HEK293T (cell line): ENCODE results near the gene GRK1.

Source experiments
- CTCF ChIA-PET: fragments of 350-600 bp; formaldehyde crosslinking; extraction: SDS; loops from one replicate; lab custom pipeline; 2021; ENCODE audit warnings: antibody characterized with exemption, inconsistent platforms; lab: Yijun Ruan, JAX
- POLR2A ChIA-PET: fragments of 350-600 bp; formaldehyde crosslinking; extraction: SDS; loops from one replicate; lab custom pipeline; 2020; ENCODE audit warnings: antibody characterized with exemption, inconsistent platforms; lab: Yijun Ruan, JAX
- DNase-seq: peaks from one replicate; pipeline ENCODE4 v3.0.0; 2012; ENCODE audit warnings: mixed read lengths; ENCODE audit errors: extremely low spot score
- ARNT ChIP-seq: fragments of 450-650 bp; IDR thresholded peaks from 2 replicates; pipeline ENCODE4 v1.6.1; 2017; ENCODE audit warnings: mild to moderate bottlenecking
- BHLHE40 ChIP-seq: fragments of 450-650 bp; IDR thresholded peaks from 2 replicates; pipeline ENCODE4 v1.6.1; 2016; ENCODE audit warnings: mild to moderate bottlenecking, moderate library complexity, borderline replicate concordance
- CTBP1 ChIP-seq: fragments of 450-650 bp; IDR thresholded peaks from 2 replicates; pipeline ENCODE4 v1.6.1; 2016; ENCODE audit warnings: borderline replicate concordance
- ELF4 ChIP-seq: fragments of 450-650 bp; IDR thresholded peaks from 2 replicates; pipeline ENCODE4 v1.6.1; 2017; ENCODE audit warnings: antibody characterized with exemption
- FOXA1 ChIP-seq: fragments of 450-650 bp; IDR thresholded peaks from 2 replicates; pipeline ENCODE4 v1.6.1; 2016; ENCODE audit warnings: mild to moderate bottlenecking
- FOXK2 ChIP-seq: fragments of 450-650 bp; IDR thresholded peaks from 2 replicates; pipeline ENCODE4 v1.6.1; 2016; ENCODE audit warnings: mild to moderate bottlenecking
- FOXM1 ChIP-seq: fragments of 450-650 bp; IDR thresholded peaks from 2 replicates; pipeline ENCODE4 v1.6.1; 2017; ENCODE audit warnings: mild to moderate bottlenecking, borderline replicate concordance
- HDGF ChIP-seq: fragments of 450-650 bp; IDR thresholded peaks from 2 replicates; pipeline ENCODE4 v1.6.1; 2017; ENCODE audit warnings: antibody characterized with exemption, borderline replicate concordance
- L3MBTL2 ChIP-seq: fragments of 450-650 bp; conservative IDR thresholded peaks from 2 replicates; pipeline ENCODE4 v1.6.1; 2016; ENCODE audit warnings: mild to moderate bottlenecking
- LEF1 ChIP-seq: fragments of 450-650 bp; IDR thresholded peaks from 2 replicates; pipeline ENCODE4 v1.6.1; 2017; ENCODE audit warnings: mild to moderate bottlenecking, borderline replicate concordance
- NFRKB ChIP-seq: fragments of 450-650 bp; IDR thresholded peaks from 2 replicates; pipeline ENCODE4 v1.6.1; 2016; ENCODE audit warnings: mild to moderate bottlenecking, moderate library complexity
- SP1 ChIP-seq: fragments of 450-650 bp; IDR thresholded peaks from 2 replicates; pipeline ENCODE4 v1.6.1; 2017
- SUZ12 ChIP-seq: fragments of 450-650 bp; IDR thresholded peaks from 2 replicates; pipeline ENCODE4 v1.6.1; 2016; ENCODE audit warnings: mild to moderate bottlenecking
- TARDBP ChIP-seq: fragments of 450-650 bp; IDR thresholded peaks from 2 replicates; pipeline ENCODE4 v1.6.1; 2016
- ZNF384 ChIP-seq: fragments of 450-650 bp; IDR thresholded peaks from 2 replicates; pipeline ENCODE4 v1.6.1; 2016
- TF ChIP-seq, protein P1 (sequence below): fragments of 450-650 bp; IDR thresholded peaks from 2 replicates; pipeline ENCODE4 v1.6.1; 2016

Gene GRK1

GRCh38 chr13:113664751-113665596, 2.0 kb upstream of the GRK1 start:
- no peak for TF ChIP-seq ELF4
- no peak for TF ChIP-seq FOXM1
- TF ChIP-seq FOXA1: no peak
- TF ChIP-seq SP1: no peak
- no peak for TF ChIP-seq CTBP1
- no peak for TF ChIP-seq ZNF384
- TF ChIP-seq BHLHE40: no peak
- no peak for TF ChIP-seq HDGF
- TF ChIP-seq NFRKB: no peak
- no peak for TF ChIP-seq LEF1
- no peak for TF ChIP-seq TARDBP
- no peak for TF ChIP-seq FOXK2
- TF ChIP-seq ARNT: no peak
- TF ChIP-seq L3MBTL2: no peak
- TF ChIP-seq, protein P1, sequence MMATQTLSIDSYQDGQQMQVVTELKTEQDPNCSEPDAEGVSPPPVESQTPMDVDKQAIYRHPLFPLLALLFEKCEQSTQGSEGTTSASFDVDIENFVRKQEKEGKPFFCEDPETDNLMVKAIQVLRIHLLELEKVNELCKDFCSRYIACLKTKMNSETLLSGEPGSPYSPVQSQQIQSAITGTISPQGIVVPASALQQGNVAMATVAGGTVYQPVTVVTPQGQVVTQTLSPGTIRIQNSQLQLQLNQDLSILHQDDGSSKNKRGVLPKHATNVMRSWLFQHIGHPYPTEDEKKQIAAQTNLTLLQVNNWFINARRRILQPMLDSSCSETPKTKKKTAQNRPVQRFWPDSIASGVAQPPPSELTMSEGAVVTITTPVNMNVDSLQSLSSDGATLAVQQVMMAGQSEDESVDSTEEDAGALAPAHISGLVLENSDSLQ: no peak
- no peak for TF ChIP-seq SUZ12
- ChIA-PET POLR2A (no interaction called here), CTCF (no interaction called here)
- no peak for DNase-seq

DNA sequence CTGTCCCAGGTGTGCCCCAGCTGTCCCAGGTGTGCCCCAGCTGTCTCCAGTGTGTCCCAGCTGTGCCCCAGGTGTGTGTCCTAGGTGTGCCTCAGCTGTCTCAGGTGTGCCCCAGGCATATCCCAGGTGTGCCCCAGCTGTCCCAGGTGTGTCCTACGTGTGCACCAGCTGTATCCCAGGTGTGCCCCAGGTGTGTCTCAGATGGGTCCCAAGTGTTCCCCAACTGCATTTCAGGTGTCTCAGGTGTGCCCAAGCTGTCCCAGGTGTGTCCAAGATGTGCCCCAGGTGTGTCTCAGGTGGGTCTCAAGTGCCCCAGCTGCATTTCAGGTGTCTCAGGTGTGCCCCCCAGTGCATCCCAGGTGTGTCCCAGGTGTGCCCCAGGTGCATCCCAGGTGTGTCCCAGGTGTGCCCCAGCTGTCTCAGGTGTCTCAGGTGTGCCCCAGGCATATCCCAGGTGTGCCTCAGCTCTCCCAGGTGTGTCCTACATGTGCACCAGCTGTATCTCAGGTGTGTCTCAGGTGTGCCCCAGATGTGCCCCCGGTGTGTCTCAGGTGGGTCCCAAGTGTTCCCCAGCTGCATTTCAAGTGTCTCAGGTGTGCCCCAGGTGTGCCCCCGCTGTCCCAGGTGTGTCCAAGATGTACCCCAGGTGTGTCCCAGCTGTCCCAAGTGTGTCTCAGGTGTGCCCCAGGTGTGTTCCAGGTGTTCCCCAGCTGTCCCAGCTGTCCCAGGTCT, 1.3 kb upstream of the GRK1 start:
- ChIA-PET POLR2A (no interaction called here), CTCF (no interaction called here)
- no peak for DNase-seq
- no peak for TF ChIP-seq FOXK2
- no peak for TF ChIP-seq NFRKB
- peak; percentile 47; the same call in 1 of the 2 replicates for TF ChIP-seq CTBP1

DNA sequence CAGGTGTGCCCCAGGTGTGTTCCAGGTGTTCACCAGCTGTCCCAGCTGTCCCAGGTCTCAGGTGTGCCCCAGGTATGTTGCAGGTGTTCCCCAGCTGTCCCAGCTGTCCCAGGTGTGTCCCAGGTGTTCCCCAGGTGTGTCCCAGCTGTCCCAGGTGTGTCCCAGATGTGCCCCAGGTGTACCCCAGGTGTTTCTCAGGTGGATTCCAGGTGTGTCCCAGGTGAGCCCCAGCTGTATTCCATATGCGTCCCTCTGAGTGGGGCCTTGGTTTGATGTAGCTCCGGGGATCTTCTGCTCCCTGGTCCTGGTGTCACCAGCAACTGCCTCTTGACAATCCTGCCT, 719 bp upstream of the GRK1 start:
- ChIA-PET POLR2A (no interaction called here), CTCF (no interaction called here)
- no peak for DNase-seq
- TF ChIP-seq ELF4 (no peak), NFRKB (no peak), SUZ12 (no peak), FOXK2 (no peak), FOXM1 (no peak), TARDBP (no peak), ZNF384 (no peak)

DNA sequence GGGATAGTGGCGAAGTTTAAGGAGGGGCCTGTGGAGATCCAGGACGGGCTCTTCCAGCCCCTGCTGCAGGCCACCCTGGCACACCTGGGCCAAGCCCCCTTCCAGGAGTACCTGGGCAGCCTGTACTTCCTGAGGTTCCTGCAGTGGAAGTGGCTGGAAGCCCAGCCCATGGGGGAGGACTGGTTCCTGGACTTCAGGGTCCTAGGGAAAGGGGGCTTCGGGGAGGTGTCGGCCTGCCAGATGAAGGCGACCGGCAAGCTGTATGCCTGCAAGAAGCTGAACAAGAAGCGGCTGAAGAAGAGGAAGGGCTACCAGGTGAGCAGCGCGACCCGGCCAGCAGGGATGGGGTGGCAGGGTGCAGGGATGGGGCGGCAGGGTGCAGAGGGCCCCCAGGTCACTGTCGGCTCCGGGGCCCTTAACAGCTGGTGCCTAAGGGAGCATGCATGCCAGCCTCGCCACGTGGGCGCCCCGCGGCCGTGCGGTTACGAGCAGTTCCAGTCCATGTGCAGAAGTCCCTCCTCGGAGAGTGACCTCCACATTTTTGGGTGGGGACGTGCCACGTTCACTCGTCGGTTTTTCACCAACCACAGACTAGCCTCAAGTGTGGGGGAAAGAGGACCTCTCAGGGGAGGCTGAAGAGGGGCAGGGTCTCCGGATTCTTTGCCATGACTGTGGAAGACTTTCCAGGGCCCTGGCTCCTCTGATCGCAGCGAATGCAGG, 912 bp downstream of the GRK1 start:
- CTCF ChIA-PET: no interaction called here
- POLR2A ChIA-PET: no interaction called here
- no peak for DNase-seq
- TF ChIP-seq ARNT (no peak), ZNF384 (no peak), FOXA1 (no peak), SP1 (no peak), NFRKB (no peak), SUZ12 (no peak), BHLHE40 (no peak)

DNA sequence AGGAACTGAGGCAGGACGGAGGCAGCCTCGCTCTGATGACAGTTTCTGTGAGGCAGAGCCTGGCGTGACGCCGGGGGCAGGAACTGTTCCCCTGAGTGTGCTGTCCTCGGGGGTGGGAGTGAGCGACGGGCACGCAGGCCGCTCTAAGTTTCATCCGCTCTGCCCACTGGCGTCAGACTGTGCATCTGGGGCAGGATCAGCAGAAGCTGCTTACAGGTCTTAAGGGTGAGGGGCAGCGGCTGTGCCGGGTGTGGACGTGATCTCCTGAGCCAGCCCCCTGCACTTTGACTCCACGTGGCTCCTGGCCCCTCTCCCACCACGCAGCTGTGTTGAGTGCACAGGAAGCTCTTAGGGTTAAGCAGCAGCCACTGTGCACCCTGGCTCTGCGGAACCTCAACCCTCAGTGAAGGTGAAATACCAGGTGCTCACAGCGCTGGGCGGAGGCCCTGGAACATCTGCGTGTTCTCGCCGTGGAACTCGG, 1.5 kb downstream of the GRK1 start:
- ChIA-PET POLR2A (no interaction called here), CTCF (no interaction called here)
- TF ChIP-seq LEF1: no peak
- TF ChIP-seq, protein P1: no peak
- DNase-seq: no peak

- CTCF ChIA-PET: no interaction called here
- TF ChIP-seq ZNF384 (no peak), FOXK2 (no peak), ELF4 (no peak), FOXA1 (no peak), TARDBP (no peak), NFRKB (no peak), ARNT (no peak), SP1 (no peak), FOXM1 (no peak), BHLHE40 (no peak), CTBP1 (no peak), L3MBTL2 (no peak), LEF1 (no peak)
- POLR2A ChIA-PET: no interaction called here
- DNase-seq: no peak
Measured at GRCh38 chr13:113669231-113669754, 2.3 kb downstream of the GRK1 start.
